Activated CD4-positive, alpha-beta T cell treated with anti-CD3 and anti-CD28 coated beads for 36 hours (primary cell): Measurements from ENCODE around the gene ERCC6. TPM values are rescaled to one million over a fixed set of nuclear protein-coding genes. Genes with fewer than 3 reads are reported as not detected.

Experiments used
- ATAC-seq: fragments of 200-7000 bp; cut with Tn5 transposase; one replicate; pipeline ENCODE4 v1.10.0; 2021; ENCODE audit warnings: mild to moderate bottlenecking, moderate library complexity
- CTCF ChIA-PET: fragments of 350-600 bp; sonication (Branson Sonifier 250); formaldehyde crosslinking; loops from one replicate; lab custom pipeline; 2021; ENCODE audit warnings: antibody characterized with exemption; lab: Charles Lee
- POLR2A ChIA-PET: fragments of 350-600 bp; sonication (Branson Sonifier 250); formaldehyde crosslinking; loops from one replicate; lab custom pipeline; 2021; ENCODE audit warnings: antibody characterized with exemption, inconsistent platforms; lab: Charles Lee
- DNase-seq: peaks from one replicate; pipeline ENCODE4 v3.0.0-alpha.2; 2020
- H3K27ac Mint-ChIP-seq: one replicate; pipeline ENCODE4 v1.8.0; 2021; ENCODE audit warnings: mixed read lengths
- H3K27me3 Mint-ChIP-seq: one replicate; pipeline ENCODE4 v1.8.0; 2021; ENCODE audit warnings: mixed read lengths
- H3K36me3 Mint-ChIP-seq: one replicate; pipeline ENCODE4 v1.8.0; 2021; ENCODE audit warnings: low read depth, mixed read lengths
- H3K4me1 Mint-ChIP-seq: one replicate; pipeline ENCODE4 v1.8.0; 2021; ENCODE audit warnings: mixed read lengths
- H3K4me3 Mint-ChIP-seq: one replicate; pipeline ENCODE4 v1.8.0; 2021; ENCODE audit warnings: mild to moderate bottlenecking, moderate library complexity, mixed read lengths
- H3K9me3 Mint-ChIP-seq: one replicate; pipeline ENCODE4 v1.8.0; 2021; ENCODE audit warnings: low read depth, mixed read lengths
- intact Hi-C, 2 experiments: fragments of 100-400 bp; cut with DNase I in 1 of 2; cut with micrococcal nuclease in 1 of 2; formaldehyde crosslinking; loops; one replicate each; pipeline versions ENCODE4 v1.14.2 to v1.15.1; 2022 to 2024; cut with DNase I, micrococcal nuclease
- total RNA-seq, 2 experiments: library from RNA; stranded (reverse); gene quantifications; one replicate each; pipeline ENCODE4 v1.2.3, GENCODE V29; 2021

The ERCC6 gene
- total RNA-seq, 2 experiments from 2014 or later: 15.0 to 15.8 TPM

GRCh38 chr10:49542353-49542752, 3.4 kb upstream of the ERCC6 start:
- no peak overlapping the region for H3K4me3 Mint-ChIP-seq
- intact Hi-C loops: no loop called here
- no peak for ATAC-seq
- DNase-seq: no peak
- ChIA-PET CTCF (interaction anchor here (1.1 kb wide), 1 partner anchor 135 kb away, joined by 4 read pairs; no protein-coding TSS in a partner anchor), POLR2A (no interaction called here)
- H3K27ac Mint-ChIP-seq: no peak overlapping the region
- peaks cover 12% of the 10 kb centered on the region for H3K27me3 Mint-ChIP-seq
- peaks cover 16% of the 10 kb centered on the region for H3K4me1 Mint-ChIP-seq
- H3K36me3 Mint-ChIP-seq: no peaks in the 10 kb centered on the region
- peaks cover 6% of the 10 kb centered on the region for H3K9me3 Mint-ChIP-seq

- intact Hi-C loops: no loop called here
- Mint-ChIP-seq H3K4me1 (peaks cover 17% of the 10 kb centered on the region), H3K36me3 (no peaks in the 10 kb centered on the region), H3K27ac (no peak overlapping the region), H3K27me3 (peaks cover 12% of the 10 kb centered on the region), H3K9me3 (peaks cover 6% of the 10 kb centered on the region), H3K4me3 (no peak overlapping the region)
- ChIA-PET POLR2A (no interaction called here), CTCF (interaction anchor here (1.1 to 1.4 kb wide), 2 partner anchors 26 to 134 kb away, joined by 4 read pairs; no protein-coding TSS in a partner anchor)
- no peak for ATAC-seq
- no peak for DNase-seq
Measured at GRCh38 chr10:49541762-49542161, 2.8 kb upstream of the ERCC6 start.

DNA sequence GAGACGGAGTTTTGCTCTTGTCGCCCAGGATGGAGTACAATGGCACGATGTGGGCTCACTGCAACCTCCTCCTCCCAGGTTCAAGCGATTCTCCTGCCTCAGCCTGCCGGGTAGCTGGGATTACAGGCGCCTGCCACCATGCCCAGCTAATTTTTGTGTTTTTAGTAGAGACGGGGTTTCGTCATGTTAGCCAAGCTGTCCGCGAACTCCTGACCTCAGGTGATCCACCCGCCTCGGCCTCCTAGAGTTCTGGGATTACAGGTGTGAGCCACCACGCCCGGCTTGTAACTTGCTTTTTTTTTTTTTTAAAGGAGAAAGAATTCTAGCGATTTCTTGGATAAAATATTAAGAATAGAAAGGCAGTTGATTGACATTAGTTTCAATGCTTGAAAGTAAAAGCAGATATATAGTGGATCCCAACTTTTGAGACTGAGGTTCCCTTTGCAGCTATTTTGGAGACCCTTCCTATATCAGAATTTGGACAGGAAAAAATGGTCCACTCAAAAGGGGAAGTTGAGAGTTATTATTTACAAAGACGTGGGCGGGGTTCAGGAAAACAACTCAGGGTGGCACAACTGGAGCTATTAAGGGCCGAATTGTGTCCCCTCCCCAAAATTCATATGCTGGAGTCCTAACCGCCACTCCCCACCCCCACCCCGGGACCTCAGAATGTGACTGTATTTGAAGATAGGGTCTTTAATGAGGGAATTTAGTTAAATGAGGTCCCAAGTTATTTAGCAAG, 1.3 kb upstream of the ERCC6 start:
- CTCF ChIA-PET: interaction anchor here (0.6 to 1.5 kb wide), 3 partner anchors 18 to 100 kb away, joined by 3 to 5 read pairs (median 3); no protein-coding TSS in a partner anchor
- Mint-ChIP-seq H3K27me3 (peaks cover 9% of the 10 kb centered on the region), H3K9me3 (peaks cover 2% of the 10 kb centered on the region), H3K36me3 (peaks cover 3% of the 10 kb centered on the region), H3K4me3 (peak overlapping the region; percentile 78), H3K4me1 (peaks cover 28% of the 10 kb centered on the region), H3K27ac (no peak overlapping the region)
- DNase-seq (no peak), ATAC-seq (no peak)
- POLR2A ChIA-PET: no interaction called here
- intact Hi-C loops: no loop called here

DNA sequence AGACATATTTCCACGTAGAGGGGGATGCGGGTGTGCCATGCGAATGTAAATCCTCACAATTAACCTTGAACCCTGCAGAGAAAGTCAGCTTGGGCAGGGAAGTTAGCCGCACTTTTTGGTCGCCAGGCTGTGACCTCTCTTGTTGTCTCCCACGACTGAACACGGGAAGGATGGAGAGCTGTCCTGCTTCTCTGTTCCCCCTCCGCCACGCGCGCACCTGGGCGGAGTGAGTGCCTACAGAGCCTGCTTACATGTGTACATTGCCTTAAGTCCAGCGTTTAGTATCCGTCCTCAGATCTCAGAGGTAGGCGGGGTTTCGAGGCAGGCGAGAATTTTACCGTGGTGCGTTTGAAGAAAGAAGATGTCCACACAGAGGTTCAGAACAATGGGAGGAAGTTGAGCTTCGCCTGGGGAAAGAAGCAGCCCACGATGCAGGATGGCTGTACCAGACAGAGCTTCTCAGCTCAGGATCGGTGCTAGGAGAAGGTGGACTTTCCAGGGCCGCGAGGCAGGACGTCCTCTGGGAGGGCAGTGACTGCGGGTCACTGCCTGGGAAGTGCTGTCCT, 482 bp upstream of the ERCC6 start:
- DNase-seq (peak; percentile 42), ATAC-seq (peak; percentile 6)
- Mint-ChIP-seq H3K36me3 (peaks cover 3% of the 10 kb centered on the region), H3K4me3 (peak overlapping the region; percentile 78), H3K27me3 (peaks cover 9% of the 10 kb centered on the region), H3K9me3 (no peaks in the 10 kb centered on the region), H3K27ac (peak overlapping the region; percentile 90), H3K4me1 (peaks cover 34% of the 10 kb centered on the region)
- intact Hi-C loops: loop anchor here (1.0 to 5.0 kb wide), 4 partner anchors 363 to 1233 kb away; partner anchors contain the start of gene MAPK8 (in 2 of the 2)
- POLR2A ChIA-PET: no interaction called here
- CTCF ChIA-PET: interaction anchor here (0.6 to 2.1 kb wide), 9 partner anchors 9 to 883 kb away, joined by 3 to 7 read pairs (median 3); no protein-coding TSS in a partner anchor

- peaks cover 3% of the 10 kb centered on the region for H3K27me3 Mint-ChIP-seq
- H3K36me3 Mint-ChIP-seq: peaks cover 23% of the 10 kb centered on the region
- peaks cover 39% of the 10 kb centered on the region for H3K4me1 Mint-ChIP-seq
- ATAC-seq (peak; percentile 33), DNase-seq (peak; percentile 26)
- ChIA-PET CTCF (interaction anchor here (0.7 to 1.1 kb wide), 2 partner anchors 12 to 16 kb away, joined by 3 to 4 read pairs; no protein-coding TSS in a partner anchor), POLR2A (no interaction called here)
- intact Hi-C loops: loop anchor here in 1 of 2 experiments (5.0 kb wide), 1 partner anchor 1228 kb away; the partner anchor contains the start of gene MAPK8
- H3K4me3 Mint-ChIP-seq: no peak overlapping the region
- peak overlapping the region; percentile 6 for H3K27ac Mint-ChIP-seq
- no peaks in the 10 kb centered on the region for H3K9me3 Mint-ChIP-seq
Measured at GRCh38 chr10:49534670-49535381, 4.1 kb downstream of the ERCC6 start.

- Mint-ChIP-seq H3K9me3 (no peaks in the 10 kb centered on the region), H3K27me3 (no peaks in the 10 kb centered on the region), H3K36me3 (peaks cover 35% of the 10 kb centered on the region), H3K4me3 (no peak overlapping the region), H3K27ac (no peak overlapping the region), H3K4me1 (peaks cover 24% of the 10 kb centered on the region)
- intact Hi-C loops: no loop called here
- ChIA-PET POLR2A (no interaction called here), CTCF (interaction anchor here (1.5 kb wide), 1 partner anchor 13 kb away, joined by 5 read pairs; no protein-coding TSS in a partner anchor)
- no peak for DNase-seq
- ATAC-seq: no peak
Measured at GRCh38 chr10:49532461-49532860, 6.5 kb downstream of the ERCC6 start.

DNA sequence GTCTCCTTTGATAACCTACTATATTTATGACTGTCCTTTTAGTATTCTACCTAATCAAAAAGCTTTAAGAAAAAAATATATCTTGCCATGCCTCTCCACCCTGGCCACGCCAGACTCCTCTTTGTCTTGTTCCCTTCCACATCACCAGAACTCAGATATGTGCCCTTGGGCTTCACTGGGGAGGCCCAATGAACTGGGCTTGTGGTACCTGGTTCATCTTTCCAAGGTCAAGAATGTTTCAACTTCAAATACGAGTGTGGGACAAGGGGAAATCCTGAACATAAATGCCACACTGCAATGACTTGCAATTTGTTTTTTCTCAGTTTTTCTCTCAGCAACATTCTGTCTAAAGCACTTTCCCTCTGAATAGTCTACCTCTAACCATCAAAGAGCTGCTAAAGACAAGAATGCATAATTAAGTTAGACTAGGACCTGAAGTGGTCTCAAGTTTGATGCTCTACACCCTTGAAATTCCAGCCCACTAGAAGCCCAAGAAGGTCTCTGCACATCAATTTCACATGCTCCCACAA, 9.9 kb downstream of the ERCC6 start:
- intact Hi-C loops: no loop called here
- Mint-ChIP-seq H3K9me3 (no peaks in the 10 kb centered on the region), H3K36me3 (peaks cover 53% of the 10 kb centered on the region), H3K4me3 (no peak overlapping the region), H3K27ac (no peak overlapping the region), H3K4me1 (peaks cover 6% of the 10 kb centered on the region), H3K27me3 (no peaks in the 10 kb centered on the region)
- CTCF ChIA-PET: interaction anchor here (1.1 kb wide), 1 partner anchor 10 kb away, joined by 3 read pairs; no protein-coding TSS in a partner anchor
- POLR2A ChIA-PET: no interaction called here
- DNase-seq (no peak), ATAC-seq (no peak)

- peaks cover 60% of the 10 kb centered on the region for H3K36me3 Mint-ChIP-seq
- H3K27ac Mint-ChIP-seq: no peak overlapping the region
- CTCF ChIA-PET: interaction anchor here (1.0 to 1.3 kb wide), 3 partner anchors 9 to 120 kb away, joined by 3 to 4 read pairs (median 3); no protein-coding TSS in a partner anchor
- no peak for DNase-seq
- no peaks in the 10 kb centered on the region for H3K9me3 Mint-ChIP-seq
- POLR2A ChIA-PET: no interaction called here
- intact Hi-C loops: no loop called here
- ATAC-seq: no peak
- H3K4me1 Mint-ChIP-seq: peaks cover 6% of the 10 kb centered on the region
- no peaks in the 10 kb centered on the region for H3K27me3 Mint-ChIP-seq
- H3K4me3 Mint-ChIP-seq: no peak overlapping the region
Measured at GRCh38 chr10:49527850-49528249, 11.1 kb downstream of the ERCC6 start.

DNA sequence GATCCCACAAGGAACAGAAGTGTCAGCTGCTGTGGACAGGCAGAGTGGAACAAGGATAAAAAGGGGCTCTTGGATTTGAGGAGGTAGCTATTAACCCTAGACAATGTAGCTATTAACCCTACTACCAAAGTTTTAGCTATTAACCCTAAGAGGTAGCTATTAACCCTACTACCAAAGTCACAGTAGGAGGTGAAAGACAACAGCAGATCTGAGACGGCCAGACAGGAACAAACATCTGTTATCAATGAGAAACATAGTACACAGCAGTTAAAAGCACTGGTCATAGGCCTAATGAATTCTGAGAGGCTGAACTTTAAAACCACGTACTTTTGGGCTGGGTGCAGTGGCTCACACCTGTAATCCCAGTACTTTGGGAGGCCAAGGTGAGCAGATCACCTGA, 11.9 kb downstream of the ERCC6 start:
- intact Hi-C loops: no loop called here
- peaks cover 53% of the 10 kb centered on the region for H3K36me3 Mint-ChIP-seq
- H3K4me1 Mint-ChIP-seq: peaks cover 6% of the 10 kb centered on the region
- ChIA-PET POLR2A (no interaction called here), CTCF (interaction anchor here (1.0 to 1.6 kb wide), 4 partner anchors 8 to 120 kb away, joined by 3 to 7 read pairs (median 4); no protein-coding TSS in a partner anchor)
- H3K9me3 Mint-ChIP-seq: no peaks in the 10 kb centered on the region
- H3K27ac Mint-ChIP-seq: no peak overlapping the region
- DNase-seq: no peak
- no peaks in the 10 kb centered on the region for H3K27me3 Mint-ChIP-seq
- H3K4me3 Mint-ChIP-seq: no peak overlapping the region
- ATAC-seq: no peak

GRCh38 chr10:49526619-49527018, 12.3 kb downstream of the ERCC6 start:
- H3K36me3 Mint-ChIP-seq: peaks cover 49% of the 10 kb centered on the region
- no peaks in the 10 kb centered on the region for H3K27me3 Mint-ChIP-seq
- no peak overlapping the region for H3K27ac Mint-ChIP-seq
- intact Hi-C loops: no loop called here
- no peaks in the 10 kb centered on the region for H3K9me3 Mint-ChIP-seq
- H3K4me3 Mint-ChIP-seq: no peak overlapping the region
- peaks cover 3% of the 10 kb centered on the region for H3K4me1 Mint-ChIP-seq
- DNase-seq (no peak), ATAC-seq (no peak)
- ChIA-PET CTCF (interaction anchor here (0.5 to 1.6 kb wide), 4 partner anchors 8 to 76 kb away, joined by 3 to 7 read pairs (median 5); no protein-coding TSS in a partner anchor), POLR2A (no interaction called here)

- Mint-ChIP-seq H3K4me1 (no peaks in the 10 kb centered on the region), H3K9me3 (no peaks in the 10 kb centered on the region), H3K27ac (no peak overlapping the region), H3K36me3 (peaks cover 42% of the 10 kb centered on the region), H3K27me3 (no peaks in the 10 kb centered on the region), H3K4me3 (no peak overlapping the region)
- ChIA-PET CTCF (interaction anchor here (0.9 to 2.1 kb wide), 3 partner anchors 9 to 14 kb away, joined by 3 to 8 read pairs (median 4); partner anchors contain the start of gene ERCC6), POLR2A (no interaction called here)
- ATAC-seq (no peak), DNase-seq (no peak)
- intact Hi-C loops: no loop called here
Measured at GRCh38 chr10:49524496-49524895, 14.4 kb downstream of the ERCC6 start.
